GM12873 (cell line): Measurements from ENCODE around the gene ALLC.

Source experiments
- TF ChIP-seq, protein P1 (sequence below): IDR thresholded peaks from 2 replicates; pipeline ENCODE4 v1.5.1; 2012; ENCODE audit warnings: low read depth, mild to moderate bottlenecking, moderate library complexity, low read length, control low read depth; ENCODE audit not compliant: insufficient read depth; ENCODE audit errors: missing control alignments

Gene ALLC

DNA sequence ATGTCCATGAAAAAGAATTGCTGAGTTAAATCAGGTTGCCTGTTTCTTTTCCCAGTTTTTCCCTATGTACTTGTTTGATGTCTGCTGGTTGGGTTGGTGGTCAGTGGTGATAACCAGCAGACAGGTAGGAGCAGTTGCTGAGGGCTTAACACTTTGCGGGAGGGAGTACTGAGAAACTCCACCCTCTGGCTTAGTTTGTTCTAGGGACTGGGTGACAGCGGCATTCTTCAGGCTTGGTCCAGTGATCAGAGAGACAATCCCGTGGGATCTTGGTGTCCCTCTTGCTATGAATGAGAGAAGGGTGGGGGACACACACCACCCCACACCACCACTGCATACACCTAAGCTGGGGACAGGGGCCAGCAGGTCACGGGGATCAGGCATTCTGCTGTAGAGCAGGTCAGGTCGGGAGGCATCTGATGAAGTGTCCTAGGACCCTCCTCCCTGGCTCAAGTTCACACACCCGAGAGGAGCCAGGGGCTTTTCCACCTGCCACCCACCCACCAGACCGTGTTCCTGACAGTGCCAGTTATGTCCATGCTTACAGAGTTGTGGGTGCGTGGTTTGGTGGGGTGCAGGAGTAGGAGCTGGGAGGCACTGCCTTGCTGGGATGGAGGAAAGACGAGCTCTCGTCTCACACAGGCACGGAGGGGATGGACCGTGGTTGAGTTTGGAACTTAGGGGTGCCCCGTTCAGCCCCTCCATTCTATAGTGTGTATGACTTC lies 21.3 kb upstream of the ALLC start:
- TF ChIP-seq, protein P1, sequence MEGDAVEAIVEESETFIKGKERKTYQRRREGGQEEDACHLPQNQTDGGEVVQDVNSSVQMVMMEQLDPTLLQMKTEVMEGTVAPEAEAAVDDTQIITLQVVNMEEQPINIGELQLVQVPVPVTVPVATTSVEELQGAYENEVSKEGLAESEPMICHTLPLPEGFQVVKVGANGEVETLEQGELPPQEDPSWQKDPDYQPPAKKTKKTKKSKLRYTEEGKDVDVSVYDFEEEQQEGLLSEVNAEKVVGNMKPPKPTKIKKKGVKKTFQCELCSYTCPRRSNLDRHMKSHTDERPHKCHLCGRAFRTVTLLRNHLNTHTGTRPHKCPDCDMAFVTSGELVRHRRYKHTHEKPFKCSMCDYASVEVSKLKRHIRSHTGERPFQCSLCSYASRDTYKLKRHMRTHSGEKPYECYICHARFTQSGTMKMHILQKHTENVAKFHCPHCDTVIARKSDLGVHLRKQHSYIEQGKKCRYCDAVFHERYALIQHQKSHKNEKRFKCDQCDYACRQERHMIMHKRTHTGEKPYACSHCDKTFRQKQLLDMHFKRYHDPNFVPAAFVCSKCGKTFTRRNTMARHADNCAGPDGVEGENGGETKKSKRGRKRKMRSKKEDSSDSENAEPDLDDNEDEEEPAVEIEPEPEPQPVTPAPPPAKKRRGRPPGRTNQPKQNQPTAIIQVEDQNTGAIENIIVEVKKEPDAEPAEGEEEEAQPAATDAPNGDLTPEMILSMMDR = no peak

DNA sequence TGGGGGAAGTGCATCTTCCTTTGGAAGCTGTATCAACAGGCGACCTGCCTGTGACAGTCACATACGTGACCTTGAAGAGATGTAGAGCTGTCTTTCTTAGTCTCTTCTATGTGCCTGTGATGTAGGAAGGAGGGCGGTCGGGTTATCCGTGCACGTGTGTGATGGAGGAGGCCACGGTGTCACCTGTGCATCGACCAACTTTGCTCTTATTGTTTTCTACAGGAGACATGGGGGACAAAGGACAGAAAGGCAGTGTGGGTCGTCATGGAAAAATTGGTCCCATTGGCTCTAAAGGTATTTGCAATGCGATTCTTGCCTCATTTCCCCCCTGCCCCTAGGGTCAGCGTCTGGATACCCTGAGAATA lies 20.7 kb upstream of the ALLC start:
- TF ChIP-seq, protein P1 = no peak

DNA sequence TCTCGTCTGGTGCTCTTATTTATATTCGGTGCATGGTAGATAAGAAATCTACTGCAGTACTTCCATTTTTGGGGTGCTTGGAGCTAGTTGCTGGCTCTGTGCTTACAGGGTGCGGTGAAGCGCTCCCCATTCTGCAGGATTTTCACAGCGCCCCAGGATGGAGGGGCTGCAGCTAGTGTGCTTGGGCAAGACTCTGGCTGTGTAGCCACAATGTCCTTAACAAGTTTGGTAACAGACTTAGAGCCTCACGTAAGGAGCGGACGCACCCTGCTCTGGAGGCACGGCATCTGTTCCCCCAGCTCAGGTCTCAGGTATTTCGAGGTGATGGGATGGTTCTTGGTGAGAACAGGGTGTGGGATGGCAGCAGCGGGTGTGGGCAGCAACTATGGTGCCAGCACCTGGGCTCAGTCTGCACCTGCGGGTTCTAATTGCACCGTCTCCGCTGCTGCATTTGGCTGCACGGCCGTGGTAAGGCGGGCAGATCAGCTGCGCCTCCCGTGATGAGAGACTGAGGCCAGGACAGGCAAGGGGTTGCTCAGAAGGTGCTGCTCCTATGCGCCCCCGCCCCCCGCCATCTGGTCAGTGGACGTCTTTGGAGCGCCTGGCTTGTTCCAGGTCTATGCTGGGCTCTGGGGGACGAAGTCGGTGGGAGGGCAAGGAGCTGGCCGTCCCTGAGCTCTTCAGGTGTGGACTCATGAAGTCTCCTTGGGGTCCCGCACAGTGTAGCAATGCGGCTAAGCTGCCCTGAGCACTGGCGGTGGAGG lies 20.1 kb upstream of the ALLC start:
- TF ChIP-seq, protein P1 = no peak

DNA sequence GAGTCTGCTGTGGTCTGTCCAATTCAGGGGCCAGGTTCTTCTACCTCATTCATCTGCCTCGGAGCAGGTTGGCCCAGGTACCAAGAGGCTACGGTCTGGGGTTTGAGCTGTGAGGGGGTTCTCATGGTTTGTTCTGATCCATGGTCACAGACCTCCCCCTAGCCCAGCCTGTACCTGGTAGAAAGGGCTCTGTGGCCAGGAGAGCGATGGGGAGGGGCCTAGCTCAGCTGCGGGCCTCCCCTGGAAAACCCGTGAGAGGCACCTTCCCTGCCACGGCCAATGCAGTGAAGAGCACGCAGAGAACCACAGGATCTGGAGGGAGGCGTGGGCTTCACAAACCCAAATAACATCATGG lies 19.6 kb upstream of the ALLC start:
- TF ChIP-seq, protein P1 = no peak

DNA sequence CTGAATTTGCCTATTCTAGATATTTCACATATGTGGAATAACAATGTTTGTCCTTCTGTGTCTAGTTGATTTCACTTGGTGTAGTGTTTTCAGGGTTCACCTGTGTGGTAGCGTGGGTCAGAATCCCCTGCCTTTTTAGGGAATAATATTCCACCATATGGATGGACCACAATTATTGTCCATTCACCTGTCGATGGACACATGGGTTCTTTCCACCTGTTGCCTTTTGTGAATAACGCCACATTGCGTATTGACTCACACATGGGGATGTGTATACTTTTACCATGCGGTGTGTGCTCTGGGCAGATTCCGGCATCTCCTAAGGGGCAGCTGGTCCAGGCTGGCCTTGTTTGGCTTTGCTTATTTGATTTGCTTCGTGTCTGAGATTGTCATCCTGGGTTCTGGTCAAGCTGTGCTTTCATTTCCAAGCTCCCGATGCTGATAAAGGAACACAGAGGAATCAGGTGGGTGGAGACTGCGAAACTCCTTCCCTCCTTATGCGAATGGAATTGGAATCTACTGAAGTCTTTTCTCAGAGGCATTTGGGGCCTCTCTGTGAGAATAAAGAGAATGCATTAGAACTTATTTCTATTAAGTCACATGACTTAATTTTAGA lies 18.9 kb upstream of the ALLC start:
- TF ChIP-seq, protein P1 = no peak

DNA sequence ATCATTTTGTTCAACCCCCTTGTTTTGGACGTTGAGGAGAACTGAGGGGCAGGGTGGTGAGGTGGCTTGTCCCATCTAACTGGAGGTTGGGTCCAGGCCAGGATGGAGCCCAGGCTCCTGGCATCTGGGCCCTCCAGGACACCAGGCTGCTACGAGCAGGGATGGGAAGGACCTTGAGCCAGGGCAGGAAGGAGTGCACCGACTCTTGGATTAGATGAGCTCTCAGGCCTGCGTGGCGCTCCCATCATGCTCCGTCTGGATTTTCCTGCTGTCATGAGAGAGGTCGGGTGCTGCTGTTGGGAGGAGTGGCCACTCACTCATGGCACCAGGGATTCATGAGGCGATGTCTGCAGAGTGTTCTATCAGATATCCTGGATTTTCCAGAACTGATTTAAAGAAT lies 18.3 kb upstream of the ALLC start:
- TF ChIP-seq, protein P1 = no peak

DNA sequence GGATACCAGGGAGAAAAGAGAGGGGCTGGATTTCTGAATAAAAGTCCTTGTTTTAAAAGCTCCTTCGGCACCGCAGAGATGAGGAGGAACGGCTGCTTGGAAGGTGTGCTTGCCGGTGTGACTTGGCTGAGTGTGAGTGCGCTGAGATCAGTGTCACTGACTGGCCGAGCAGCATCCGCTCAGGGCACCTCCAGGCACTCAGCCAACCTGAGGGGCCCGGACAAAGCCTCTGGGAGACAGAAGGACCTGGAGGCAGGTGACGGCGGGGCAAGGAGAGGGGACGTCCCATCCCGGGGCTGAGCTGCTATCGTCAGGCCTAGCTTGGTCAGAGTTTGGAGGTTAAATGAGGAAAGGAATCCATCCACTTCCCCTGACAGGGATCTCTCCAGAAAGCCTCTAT lies 16.8 kb upstream of the ALLC start:
- TF ChIP-seq, protein P1 = no peak
